Activated CD4-positive, CD25-positive, alpha-beta regulatory T cell treated with anti-CD3 and anti-CD28 coated beads, Interleukin-2, amount 50 U/mL, for 24 hours (primary cell): Measurements from ENCODE around the gene MTR.
"Not testable (repeated sequence)": the region's sequence is repeated elsewhere in the genome, so short reads cannot be mapped to it uniquely, and the experiment has no call there.

Experiments used
- ATAC-seq, 2 donors: fragments of 150-1000 bp; cut with Tn5 transposase; one replicate each; pipeline ENCODE4 v1.10.0; 2021; ENCODE audit warnings: mild to moderate bottlenecking in 1 of 2, moderate library complexity in 1 of 2

Gene MTR

GRCh38 chr1:236834876-236835275 is 39.8 kb downstream of the MTR start:
- ATAC-seq = no peak

GRCh38 chr1:236835491-236835890 is 40.4 kb downstream of the MTR start:
- no peak for ATAC-seq

GRCh38 chr1:236836157-236836556 is 41.1 kb downstream of the MTR start:
- ATAC-seq = no peak

DNA sequence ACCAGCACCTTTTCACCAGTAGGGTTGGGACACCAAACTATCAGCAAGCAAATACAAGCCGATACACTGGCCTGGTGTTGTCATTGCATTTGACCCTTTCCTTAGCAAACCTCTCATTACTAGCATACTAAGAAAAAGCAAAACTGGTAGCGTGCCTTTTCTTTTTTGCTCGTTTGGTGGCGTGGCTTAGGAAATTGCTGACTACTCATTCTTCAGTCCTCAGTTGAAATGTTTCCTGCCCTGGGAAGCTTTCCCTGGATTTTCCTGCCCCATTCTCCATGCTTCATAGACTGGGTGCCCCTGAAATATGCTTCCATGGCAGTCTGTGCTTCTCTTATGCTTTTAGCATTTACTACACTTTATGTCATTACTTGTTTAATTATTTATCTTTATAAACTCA is 42.0 kb downstream of the MTR start:
- no peak for ATAC-seq

- no peak for ATAC-seq
These were observed 42.8 kb downstream of the MTR start for GRCh38 chr1:236837897-236838296.

DNA sequence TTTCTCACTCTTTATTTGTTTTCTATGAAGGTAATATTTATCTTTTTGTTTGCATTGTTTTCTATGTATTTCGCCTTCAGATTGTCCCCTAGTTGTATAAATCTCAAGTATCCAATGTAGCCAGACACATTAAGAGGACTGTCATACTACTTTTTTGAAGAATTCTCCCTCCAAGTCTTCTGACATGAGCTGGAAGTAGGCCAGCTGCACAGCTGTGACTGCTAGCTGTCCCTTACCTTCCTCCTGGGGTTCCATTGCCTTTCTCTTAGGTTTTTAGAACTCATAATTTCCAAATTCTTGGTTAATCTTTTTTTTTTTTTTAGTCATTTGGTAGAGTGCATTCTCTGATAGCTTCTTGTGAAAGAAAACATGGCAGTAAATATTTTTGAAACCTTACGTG is 46.2 kb downstream of the MTR start:
- no peak for ATAC-seq

DNA sequence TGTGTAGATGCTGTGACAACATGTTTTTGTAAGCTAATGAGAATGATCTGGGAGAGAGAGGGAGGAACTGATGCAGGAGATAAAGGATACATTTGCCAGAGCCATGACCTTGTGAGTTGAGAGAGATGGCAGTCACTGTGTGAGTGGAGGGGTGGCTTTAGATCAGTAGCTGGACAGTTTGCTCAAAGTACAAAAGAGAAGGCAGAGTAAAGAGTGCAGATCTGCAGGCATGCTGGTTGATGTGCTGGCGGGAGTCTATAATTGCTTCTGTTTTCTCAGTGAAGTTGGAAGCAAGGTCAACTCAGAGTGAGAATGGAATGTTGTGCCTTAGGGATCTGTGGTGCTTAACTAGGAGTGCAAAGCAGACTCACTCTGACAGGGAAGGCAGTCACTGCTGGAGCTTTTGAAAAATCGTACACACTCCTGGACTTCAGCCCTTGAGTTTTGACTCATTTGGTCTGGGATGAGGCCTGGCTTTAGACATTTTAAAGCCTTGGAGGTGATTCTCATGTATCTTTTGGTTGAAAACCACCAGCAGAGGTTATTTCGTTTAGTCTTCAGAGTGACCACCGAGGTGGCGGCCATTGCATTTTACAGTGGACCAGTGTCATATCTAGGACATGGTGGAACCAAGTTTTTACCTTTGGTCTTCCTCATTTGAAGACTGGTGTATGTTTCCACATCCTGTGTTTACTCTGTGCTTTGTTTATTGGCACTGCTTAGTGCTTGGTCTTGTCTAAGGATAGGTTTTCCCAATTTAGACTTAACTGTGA is 49.6 kb downstream of the MTR start:
- ATAC-seq = no peak

DNA sequence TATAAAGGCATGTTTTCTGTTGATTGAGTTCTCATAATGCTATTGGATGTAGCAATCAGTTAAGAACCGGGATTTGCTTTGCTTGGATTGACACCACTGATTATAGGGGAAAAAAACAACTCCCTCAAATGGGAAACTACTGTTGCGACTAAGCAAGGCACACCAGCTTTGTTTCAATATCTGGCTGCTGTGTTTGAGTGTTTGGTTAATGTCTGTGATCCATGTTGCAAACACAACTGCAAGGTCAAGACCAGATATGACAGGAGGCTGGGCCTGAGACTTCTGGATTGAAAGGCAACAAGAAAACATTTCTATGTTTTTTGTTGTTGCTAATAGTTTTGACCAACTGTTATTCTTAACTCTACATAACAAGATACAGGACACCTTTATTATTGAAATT is 50.7 kb downstream of the MTR start:
- no peak for ATAC-seq

DNA sequence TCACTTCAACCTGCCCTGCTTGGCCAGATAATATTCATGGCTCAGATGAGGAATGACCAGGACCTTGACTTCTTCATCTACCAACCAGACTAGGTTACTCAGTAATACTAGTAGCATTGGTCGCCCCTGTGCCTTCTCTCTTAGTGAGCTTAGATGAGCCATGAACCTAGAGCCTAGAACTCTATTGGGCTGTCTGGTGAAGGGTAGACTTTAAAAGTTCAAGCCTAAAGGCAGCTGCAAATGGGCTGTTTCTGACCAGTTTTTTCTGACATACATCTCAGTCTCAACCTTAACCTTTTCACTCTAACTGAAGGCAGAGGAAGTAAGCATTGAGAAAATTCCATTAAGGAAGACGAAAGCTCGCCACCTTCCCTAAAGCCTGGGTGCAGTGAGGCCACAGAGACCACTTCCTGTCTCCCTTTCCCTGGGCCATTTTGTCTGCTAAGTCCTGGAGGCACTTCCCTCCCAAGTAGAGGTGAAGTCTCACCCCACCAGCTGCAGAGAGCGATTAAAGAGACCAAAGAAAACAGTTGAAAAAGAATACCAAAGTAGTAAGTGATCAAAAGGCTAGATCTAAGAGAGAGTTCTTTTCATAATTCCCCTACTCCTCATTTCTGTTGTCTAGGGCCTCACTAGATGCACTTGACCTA is 53.3 kb downstream of the MTR start:
- ATAC-seq = no peak

GRCh38 chr1:236850077-236850979 is 55.2 kb downstream of the MTR start:
- ATAC-seq = no peak

- ATAC-seq = no peak
These were observed 56.8 kb downstream of the MTR start for GRCh38 chr1:236851871-236852270.

GRCh38 chr1:236853921-236854604 is 59.0 kb downstream of the MTR start:
- ATAC-seq = no peak

- no peak for ATAC-seq
These were observed 59.5 kb downstream of the MTR start for GRCh38 chr1:236854605-236854983.

- ATAC-seq = not testable (repeated sequence)
These were observed 61.6 kb downstream of the MTR start for GRCh38 chr1:236856649-236857048.

- no peak for ATAC-seq
These were observed 63.1 kb downstream of the MTR start for GRCh38 chr1:236858165-236858564.

DNA sequence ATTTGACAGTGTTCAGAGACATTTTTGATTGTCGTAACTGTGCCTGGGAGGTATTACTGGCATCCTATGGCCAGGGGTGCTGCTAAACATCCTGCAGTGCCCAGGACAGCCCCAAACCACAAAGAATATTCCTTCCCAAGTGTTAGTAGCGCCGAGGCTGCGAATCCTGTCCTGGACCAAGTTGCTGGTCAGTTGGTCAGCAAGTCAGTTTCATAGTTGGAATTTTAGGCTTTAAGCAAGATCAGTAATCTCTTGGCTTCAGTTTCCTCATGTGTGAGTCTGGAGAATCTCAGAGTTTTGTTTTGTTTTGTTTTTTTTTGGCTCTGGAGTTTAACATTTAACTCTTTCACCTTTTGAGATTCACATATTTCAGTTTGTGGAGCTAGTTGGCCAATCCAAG is 65.0 kb downstream of the MTR start:
- no peak for ATAC-seq

DNA sequence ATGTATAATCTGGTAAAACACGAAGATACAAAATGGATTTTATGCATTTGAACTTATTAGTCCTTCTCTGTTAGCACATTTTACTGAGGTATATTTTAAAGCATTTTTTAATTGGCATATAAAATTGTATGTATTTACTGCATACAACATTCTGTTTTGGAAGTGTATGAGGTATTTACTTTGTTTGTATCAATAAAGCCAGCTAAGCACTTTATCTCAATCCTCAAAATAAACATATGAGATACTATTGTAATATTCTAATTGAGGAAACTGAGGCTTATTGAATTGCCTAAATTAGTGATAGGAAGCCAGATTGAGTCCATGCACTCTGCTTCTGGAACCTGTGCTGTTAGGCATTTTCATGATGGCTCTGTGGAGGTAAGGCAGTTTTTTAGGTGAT is 65.6 kb downstream of the MTR start:
- ATAC-seq = no peak

DNA sequence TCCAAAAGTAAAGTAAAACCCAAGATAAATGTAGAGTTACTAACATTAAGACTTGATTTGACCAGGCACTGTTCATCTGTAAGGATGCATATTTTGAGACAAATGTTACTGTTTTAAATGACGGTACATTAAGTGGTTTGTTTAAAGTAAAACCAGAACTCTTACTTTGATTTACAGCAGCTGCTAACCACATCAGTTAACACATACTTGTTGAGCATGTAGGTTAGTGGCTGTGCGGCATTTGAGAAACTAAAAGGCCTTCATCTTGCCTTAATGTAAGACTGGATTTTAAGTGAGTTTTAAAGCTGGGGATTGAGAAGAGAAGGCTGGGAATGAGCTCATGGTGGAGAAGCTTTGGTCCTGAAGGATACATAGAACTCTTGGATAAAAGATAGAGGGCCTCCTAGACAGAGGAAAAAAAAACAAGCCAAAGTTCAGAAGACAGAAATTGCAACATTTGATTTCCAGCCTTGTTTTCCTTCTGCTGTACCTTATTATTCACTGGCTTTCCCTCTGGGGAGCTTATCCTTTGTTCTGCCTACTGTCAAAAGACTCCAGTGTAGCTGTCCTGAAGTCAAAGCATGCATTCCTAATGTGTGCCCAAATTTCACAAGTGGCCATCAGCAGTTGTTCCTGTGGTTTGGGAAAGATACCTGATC is 66.6 kb downstream of the MTR start:
- no peak for ATAC-seq

GRCh38 chr1:236862219-236862591 is 67.1 kb downstream of the MTR start:
- ATAC-seq = no peak

DNA sequence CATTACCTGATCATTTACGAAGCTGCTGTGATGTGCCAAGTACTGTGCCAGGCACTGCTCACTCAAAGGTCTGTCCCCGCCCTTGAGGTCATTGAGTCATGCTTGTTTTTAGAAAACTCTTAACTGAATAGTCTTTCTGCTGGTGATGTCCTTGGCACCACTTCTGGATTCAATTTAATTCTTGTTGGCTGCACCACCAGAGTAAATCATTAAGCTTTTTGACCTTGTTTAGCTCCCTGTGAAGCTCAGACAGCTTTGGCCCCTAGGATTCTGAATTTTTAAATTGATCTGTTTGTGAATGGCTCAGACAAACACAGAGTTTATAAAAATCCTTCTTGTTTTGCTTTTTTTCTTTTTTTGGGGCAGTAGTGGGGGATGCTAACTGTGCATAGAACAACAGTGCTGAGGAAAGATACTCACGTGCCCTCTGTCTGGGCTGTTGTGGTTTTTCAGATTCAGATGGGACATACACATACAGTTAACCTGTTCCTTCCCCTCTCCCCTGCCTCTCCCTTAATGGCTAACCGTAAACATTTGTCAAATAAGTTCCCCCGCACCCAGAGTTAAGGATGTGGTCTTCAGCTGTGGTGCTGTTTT is 67.6 kb downstream of the MTR start:
- no peak for ATAC-seq

DNA sequence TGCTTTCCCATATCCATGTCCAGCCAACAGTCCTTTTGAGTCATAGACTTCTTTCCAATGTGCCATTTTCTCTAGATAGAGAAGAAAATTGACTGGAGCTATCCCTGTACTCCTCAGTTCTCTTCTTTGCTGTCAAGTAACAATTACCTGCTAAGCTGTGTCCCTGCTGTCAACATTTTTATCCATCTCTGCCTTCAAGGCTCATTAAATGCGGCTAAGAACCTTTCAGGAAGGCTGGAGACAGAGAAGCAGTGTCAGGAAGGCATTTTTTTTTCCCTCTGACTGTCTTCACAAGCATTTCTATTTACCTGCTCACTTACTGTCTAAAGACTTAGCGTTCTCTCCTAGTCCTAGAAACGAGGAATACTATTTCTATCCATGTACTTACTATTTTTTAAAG is 69.1 kb downstream of the MTR start:
- ATAC-seq = no peak
